ENCODE results near the gene CAND1.

CAND1 gene

DNA sequence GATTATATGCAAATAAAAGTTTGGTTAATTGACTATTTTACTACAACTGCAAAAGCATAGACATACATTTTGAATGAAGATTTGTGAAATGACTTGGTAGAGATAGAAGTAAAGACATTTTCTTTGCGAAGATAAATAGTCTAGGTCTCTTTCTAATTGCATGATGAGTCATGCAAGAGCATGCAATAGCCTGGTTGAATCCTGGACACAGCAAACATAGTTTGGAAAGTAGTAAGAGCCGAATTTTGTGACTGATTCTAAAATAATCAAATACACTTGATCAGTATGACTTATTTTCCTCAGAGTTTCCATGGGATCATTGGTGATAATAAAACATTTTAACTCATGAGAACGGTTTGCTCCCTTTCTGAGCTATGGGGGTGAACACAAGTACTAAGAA is 27.7 kb upstream of the CAND1 start:
- no peak overlapping the region for H3K27ac Mint-ChIP-seq
- TF ChIP-seq, protein P1, sequence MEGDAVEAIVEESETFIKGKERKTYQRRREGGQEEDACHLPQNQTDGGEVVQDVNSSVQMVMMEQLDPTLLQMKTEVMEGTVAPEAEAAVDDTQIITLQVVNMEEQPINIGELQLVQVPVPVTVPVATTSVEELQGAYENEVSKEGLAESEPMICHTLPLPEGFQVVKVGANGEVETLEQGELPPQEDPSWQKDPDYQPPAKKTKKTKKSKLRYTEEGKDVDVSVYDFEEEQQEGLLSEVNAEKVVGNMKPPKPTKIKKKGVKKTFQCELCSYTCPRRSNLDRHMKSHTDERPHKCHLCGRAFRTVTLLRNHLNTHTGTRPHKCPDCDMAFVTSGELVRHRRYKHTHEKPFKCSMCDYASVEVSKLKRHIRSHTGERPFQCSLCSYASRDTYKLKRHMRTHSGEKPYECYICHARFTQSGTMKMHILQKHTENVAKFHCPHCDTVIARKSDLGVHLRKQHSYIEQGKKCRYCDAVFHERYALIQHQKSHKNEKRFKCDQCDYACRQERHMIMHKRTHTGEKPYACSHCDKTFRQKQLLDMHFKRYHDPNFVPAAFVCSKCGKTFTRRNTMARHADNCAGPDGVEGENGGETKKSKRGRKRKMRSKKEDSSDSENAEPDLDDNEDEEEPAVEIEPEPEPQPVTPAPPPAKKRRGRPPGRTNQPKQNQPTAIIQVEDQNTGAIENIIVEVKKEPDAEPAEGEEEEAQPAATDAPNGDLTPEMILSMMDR (IDR thresholded peaks at IDR 0.05): no peak
- H3K9me3 Mint-ChIP-seq: no peaks in the 10 kb centered on the region
- H3K27me3 Mint-ChIP-seq (ENCODE audit: low read depth, poor library complexity): no peaks in the 10 kb centered on the region
- peaks cover 5% of the 10 kb centered on the region for H3K4me1 Mint-ChIP-seq
- H3K36me3 Mint-ChIP-seq (ENCODE audit: low read depth): no peaks in the 10 kb centered on the region
- no peak for DNase-seq
- no peak overlapping the region for H3K4me3 Mint-ChIP-seq

DNA sequence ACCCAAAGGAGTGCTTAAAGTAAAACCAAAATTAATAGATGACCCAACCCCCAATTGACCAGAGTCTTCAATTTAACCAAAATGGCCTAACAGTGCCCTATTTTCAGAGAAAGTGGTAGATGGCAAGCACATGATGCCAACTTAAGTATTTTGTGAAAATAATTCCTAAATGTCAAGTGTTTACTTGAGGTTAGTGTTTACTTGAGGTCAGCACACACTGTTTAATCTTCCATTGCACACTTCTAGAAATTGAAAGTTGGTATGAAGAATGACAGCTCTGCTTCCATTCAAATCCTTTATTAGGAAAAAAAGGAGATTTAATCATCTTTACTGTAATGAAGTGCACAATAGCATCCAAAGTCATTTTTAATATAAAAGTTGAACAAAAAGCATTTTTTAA is 25.9 kb upstream of the CAND1 start:
- no peak overlapping the region for H3K4me3 Mint-ChIP-seq
- no peaks in the 10 kb centered on the region for H3K27me3 Mint-ChIP-seq (ENCODE audit: low read depth, poor library complexity)
- H3K9me3 Mint-ChIP-seq: no peaks in the 10 kb centered on the region
- H3K36me3 Mint-ChIP-seq (ENCODE audit: low read depth): no peaks in the 10 kb centered on the region
- no peaks in the 10 kb centered on the region for H3K4me1 Mint-ChIP-seq
- DNase-seq: no peak
- TF ChIP-seq, protein P1 (IDR thresholded peaks at IDR 0.05): no peak
- no peak overlapping the region for H3K27ac Mint-ChIP-seq

DNA sequence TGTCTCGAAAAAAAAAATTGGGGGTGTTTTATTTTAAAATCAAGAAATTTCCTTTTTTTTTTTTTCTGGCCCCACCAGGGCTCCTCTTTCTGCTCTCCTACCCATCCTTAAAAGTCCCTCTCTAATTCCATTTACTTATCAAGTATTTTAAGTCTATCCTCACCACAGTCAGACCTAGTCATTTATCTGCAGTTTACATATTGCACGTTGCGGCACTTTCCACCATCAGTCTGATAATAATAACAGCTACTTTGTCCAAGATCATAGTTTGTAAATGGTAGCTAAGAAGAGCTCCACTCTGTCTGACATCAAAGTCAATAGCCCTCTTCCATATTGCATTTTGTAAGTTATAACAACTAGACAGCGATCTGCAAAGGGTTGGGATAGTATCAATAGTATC is 23.6 kb upstream of the CAND1 start:
- TF ChIP-seq, protein P1 (IDR thresholded peaks at IDR 0.05): no peak
- H3K27me3 Mint-ChIP-seq (ENCODE audit: low read depth, poor library complexity): peaks cover 3% of the 10 kb centered on the region
- H3K4me3 Mint-ChIP-seq: no peak overlapping the region
- no peaks in the 10 kb centered on the region for H3K36me3 Mint-ChIP-seq (ENCODE audit: low read depth)
- DNase-seq: no peak
- H3K27ac Mint-ChIP-seq: no peak overlapping the region
- H3K9me3 Mint-ChIP-seq: no peaks in the 10 kb centered on the region
- no peaks in the 10 kb centered on the region for H3K4me1 Mint-ChIP-seq

DNA sequence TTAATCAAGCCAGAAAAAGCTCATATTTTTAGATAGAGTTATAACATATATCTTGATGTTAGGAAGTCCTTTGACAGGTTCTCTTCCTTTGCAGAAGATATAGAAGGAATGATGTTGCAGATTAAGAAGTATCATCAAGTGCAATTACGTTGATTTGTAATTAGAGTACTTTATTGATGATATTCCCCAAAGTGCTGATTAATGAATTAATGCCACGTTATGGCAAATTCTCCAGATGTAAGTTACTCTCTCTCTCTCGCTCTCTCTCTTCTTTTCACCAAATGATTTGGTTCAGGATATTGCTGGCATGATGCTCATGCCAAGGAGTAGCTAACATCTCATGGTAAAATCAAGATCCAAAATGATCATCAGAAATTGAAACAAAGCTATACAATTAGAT is 18.1 kb upstream of the CAND1 start:
- Mint-ChIP-seq H3K9me3 (no peaks in the 10 kb centered on the region), H3K27ac (no peak overlapping the region), H3K4me3 (no peak overlapping the region), H3K36me3 (ENCODE audit: low read depth) (no peaks in the 10 kb centered on the region), H3K4me1 (no peaks in the 10 kb centered on the region), H3K27me3 (ENCODE audit: low read depth, poor library complexity) (peaks cover 7% of the 10 kb centered on the region)
- no peak for DNase-seq
- TF ChIP-seq, protein P1 (IDR thresholded peaks at IDR 0.05): no peak

DNA sequence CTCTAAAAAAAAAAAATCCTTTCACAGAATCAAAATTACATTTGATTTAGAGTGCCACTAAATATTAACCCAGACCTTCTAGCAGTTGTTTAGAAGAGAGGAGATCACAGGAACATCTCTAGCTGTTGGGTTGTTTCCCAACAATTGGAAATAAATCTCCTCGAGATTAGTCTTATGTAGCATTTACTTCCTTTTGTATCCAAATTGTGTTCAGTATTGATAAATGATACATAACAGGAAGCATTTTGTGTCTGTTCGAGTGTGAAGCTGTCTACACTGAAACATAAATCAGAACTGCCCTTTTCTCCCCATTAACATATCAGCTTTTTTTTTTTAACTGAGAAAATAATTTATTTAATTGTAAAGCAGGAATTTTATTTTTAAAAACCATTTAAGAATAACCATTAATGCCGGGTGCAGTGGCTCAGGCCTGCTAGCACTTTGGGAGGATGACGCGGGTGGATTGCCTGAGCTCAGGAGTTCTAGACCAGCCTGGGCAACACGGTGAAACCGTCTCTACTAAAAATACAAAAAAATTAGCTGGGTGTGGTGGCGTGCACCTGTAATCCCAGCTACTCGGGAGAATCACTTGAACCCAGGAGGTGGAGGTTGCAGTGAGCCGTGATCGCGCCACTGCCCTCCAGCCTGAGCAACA is 14.7 kb upstream of the CAND1 start:
- peaks cover 7% of the 10 kb centered on the region for H3K27me3 Mint-ChIP-seq (ENCODE audit: low read depth, poor library complexity)
- H3K9me3 Mint-ChIP-seq: no peaks in the 10 kb centered on the region
- no peaks in the 10 kb centered on the region for H3K4me1 Mint-ChIP-seq
- H3K4me3 Mint-ChIP-seq: no peak overlapping the region
- TF ChIP-seq, protein P1 (IDR thresholded peaks at IDR 0.05): no peak
- no peak for DNase-seq
- H3K36me3 Mint-ChIP-seq (ENCODE audit: low read depth): no peaks in the 10 kb centered on the region
- H3K27ac Mint-ChIP-seq: no peak overlapping the region

DNA sequence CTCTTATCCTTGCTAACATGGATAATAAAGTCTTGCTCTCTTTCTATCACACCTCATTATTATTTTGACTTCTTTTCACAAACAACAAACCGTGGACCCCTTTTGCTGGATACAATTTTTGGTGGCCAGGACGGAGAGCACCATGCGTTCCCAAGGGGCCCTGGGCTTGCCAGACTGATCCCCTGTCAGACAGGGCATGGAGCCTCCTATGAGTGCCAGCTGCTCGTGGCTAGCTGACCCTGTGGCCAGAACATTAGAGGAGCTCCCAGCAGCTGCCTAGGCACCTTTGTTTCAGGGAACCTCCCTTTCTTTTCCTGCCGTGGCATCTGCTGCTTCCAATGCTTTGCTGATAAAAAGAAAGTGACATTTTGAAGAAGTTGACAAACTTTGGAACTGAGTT is 12.5 kb upstream of the CAND1 start:
- H3K27me3 Mint-ChIP-seq (ENCODE audit: low read depth, poor library complexity): peaks cover 3% of the 10 kb centered on the region
- no peak overlapping the region for H3K4me3 Mint-ChIP-seq
- no peaks in the 10 kb centered on the region for H3K9me3 Mint-ChIP-seq
- DNase-seq: no peak
- H3K27ac Mint-ChIP-seq: no peak overlapping the region
- H3K4me1 Mint-ChIP-seq: no peaks in the 10 kb centered on the region
- no peaks in the 10 kb centered on the region for H3K36me3 Mint-ChIP-seq (ENCODE audit: low read depth)
- TF ChIP-seq, protein P1 (IDR thresholded peaks at IDR 0.05): no peak
